Ishikawa (cell line): ENCODE results near the gene SLC12A7.

Source experiments
- CEBPB ChIP-seq: IDR thresholded peaks from 2 replicates; pipeline ENCODE4 v1.6.1; 2012
- CREB1 ChIP-seq: IDR thresholded peaks from 2 replicates; pipeline ENCODE4 v1.6.1; 2012; ENCODE audit warnings: low read depth
- EGR1 ChIP-seq: IDR thresholded peaks from 2 replicates; pipeline ENCODE4 v1.6.1; 2012
- EP300 ChIP-seq: IDR thresholded peaks from 2 replicates; pipeline ENCODE4 v1.6.1; 2012; ENCODE audit warnings: borderline replicate concordance
- FOXM1 ChIP-seq: IDR thresholded peaks from 2 replicates; pipeline ENCODE4 v1.6.1; 2012; ENCODE audit warnings: low read depth, borderline replicate concordance
- NFIC ChIP-seq: IDR thresholded peaks from 2 replicates; pipeline ENCODE4 v1.6.1; 2012
- RAD21 ChIP-seq: IDR thresholded peaks from 2 replicates; pipeline ENCODE4 v1.6.1; 2012; ENCODE audit warnings: low read depth
- TAF1 ChIP-seq: IDR thresholded peaks from 2 replicates; pipeline ENCODE4 v1.6.1; 2012; ENCODE audit warnings: low read depth, mild to moderate bottlenecking
- TCF12 ChIP-seq: IDR thresholded peaks from 2 replicates; pipeline ENCODE4 v1.6.1; 2012; ENCODE audit warnings: low read depth
- TEAD4 ChIP-seq: IDR thresholded peaks from 2 replicates; pipeline ENCODE4 v1.6.1; 2012
- YY1 ChIP-seq: IDR thresholded peaks from 2 replicates; pipeline ENCODE4 v1.6.1; 2012; ENCODE audit warnings: low read depth
- ZBTB7A ChIP-seq: IDR thresholded peaks from 2 replicates; pipeline ENCODE4 v1.6.1; 2012; ENCODE audit warnings: low read depth
- TF ChIP-seq, protein P1 (sequence below): IDR thresholded peaks from 2 replicates; pipeline ENCODE4 v1.6.1; 2012
- TF ChIP-seq, protein P2 (sequence below): IDR thresholded peaks from 2 replicates; pipeline ENCODE4 v1.6.1; 2012
- TF ChIP-seq, protein P3 (sequence below): IDR thresholded peaks from 2 replicates; pipeline ENCODE4 v1.6.1; 2012; ENCODE audit warnings: low read depth, mild to moderate bottlenecking

Gene SLC12A7

DNA sequence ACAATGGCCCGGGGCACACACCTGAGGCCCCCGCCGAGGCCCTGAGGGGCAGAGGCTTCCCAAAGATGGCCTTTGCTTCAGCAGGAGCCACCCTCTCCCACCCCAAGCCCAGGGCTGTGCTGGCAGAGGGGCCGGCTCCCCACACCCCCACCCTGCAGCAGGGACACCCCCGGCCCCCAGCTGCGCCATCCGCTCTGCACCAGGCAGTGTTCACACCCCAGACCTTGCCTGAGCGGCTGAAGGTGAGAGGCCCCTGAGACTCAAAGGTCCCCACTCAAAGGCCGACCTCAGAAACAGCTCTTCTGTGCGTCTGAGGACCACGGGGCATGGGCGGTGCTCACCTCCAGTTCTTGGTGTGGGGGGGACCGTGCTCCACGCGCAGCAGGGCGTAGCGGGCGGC is 37.6 kb downstream of the SLC12A7 start:
- TF ChIP-seq TCF12: no peak
- TF ChIP-seq EGR1: no peak
- TF ChIP-seq, protein P1, sequence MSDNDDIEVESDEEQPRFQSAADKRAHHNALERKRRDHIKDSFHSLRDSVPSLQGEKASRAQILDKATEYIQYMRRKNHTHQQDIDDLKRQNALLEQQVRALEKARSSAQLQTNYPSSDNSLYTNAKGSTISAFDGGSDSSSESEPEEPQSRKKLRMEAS: no peak
- no peak for TF ChIP-seq FOXM1
- TF ChIP-seq NFIC: no peak
- TF ChIP-seq, protein P2, sequence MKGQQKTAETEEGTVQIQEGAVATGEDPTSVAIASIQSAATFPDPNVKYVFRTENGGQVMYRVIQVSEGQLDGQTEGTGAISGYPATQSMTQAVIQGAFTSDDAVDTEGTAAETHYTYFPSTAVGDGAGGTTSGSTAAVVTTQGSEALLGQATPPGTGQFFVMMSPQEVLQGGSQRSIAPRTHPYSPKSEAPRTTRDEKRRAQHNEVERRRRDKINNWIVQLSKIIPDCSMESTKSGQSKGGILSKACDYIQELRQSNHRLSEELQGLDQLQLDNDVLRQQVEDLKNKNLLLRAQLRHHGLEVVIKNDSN: no peak
- TF ChIP-seq ZBTB7A: no peak
- TF ChIP-seq CEBPB: no peak
- TF ChIP-seq TAF1: no peak
- no peak for TF ChIP-seq YY1
- TF ChIP-seq RAD21: no peak
- no peak for TF ChIP-seq TEAD4
- TF ChIP-seq EP300: no peak
- TF ChIP-seq CREB1: no peak

DNA sequence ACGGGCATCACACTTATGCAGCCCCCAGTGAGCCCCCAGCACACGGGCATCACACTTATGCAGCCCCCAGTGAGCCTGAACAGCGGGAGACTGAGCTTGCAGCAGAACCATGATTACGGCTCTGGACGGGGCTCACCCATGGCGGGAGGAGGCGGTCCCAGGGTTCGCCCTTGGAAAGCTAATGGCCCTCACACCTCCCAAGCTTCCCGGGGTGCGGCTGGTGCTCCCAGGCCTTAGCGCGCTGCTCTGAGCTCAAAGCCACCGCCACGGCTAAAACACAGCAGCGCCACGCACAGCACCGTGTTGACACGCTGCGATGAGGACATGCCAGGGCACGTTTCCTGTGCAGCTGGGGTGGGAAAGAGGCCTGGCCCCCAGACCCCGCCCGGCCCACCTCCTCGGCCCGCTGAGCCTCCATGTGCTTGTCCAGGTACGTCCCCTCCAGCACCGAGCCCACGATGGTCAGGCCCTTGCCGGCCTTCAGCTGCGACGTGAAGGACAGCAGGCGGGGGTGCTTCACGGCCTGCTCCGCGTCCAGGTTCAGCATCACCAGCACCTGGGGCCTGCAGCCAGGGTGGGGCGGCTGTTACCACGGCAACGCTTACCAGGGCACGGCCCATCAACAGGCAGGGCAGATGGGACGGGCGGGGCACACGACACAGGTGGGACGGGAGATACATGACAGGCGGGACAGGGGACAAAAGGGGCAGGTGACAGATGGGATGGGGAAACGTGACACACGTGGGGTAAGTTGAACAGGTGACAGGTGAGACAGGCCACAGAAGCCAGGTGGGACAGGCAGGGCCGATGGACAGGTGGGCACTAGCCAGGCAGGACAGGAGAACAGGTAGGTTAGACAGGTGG is 38.4 kb downstream of the SLC12A7 start:
- TF ChIP-seq ZBTB7A (no peak), FOXM1 (no peak), TEAD4 (no peak), EP300 (no peak), CEBPB (no peak), TAF1 (no peak), NFIC (no peak), CREB1 (no peak), TCF12 (no peak), RAD21 (no peak), YY1 (no peak), EGR1 (no peak)
- TF ChIP-seq, protein P2: no peak
- TF ChIP-seq, protein P1: no peak
- TF ChIP-seq, protein P3, sequence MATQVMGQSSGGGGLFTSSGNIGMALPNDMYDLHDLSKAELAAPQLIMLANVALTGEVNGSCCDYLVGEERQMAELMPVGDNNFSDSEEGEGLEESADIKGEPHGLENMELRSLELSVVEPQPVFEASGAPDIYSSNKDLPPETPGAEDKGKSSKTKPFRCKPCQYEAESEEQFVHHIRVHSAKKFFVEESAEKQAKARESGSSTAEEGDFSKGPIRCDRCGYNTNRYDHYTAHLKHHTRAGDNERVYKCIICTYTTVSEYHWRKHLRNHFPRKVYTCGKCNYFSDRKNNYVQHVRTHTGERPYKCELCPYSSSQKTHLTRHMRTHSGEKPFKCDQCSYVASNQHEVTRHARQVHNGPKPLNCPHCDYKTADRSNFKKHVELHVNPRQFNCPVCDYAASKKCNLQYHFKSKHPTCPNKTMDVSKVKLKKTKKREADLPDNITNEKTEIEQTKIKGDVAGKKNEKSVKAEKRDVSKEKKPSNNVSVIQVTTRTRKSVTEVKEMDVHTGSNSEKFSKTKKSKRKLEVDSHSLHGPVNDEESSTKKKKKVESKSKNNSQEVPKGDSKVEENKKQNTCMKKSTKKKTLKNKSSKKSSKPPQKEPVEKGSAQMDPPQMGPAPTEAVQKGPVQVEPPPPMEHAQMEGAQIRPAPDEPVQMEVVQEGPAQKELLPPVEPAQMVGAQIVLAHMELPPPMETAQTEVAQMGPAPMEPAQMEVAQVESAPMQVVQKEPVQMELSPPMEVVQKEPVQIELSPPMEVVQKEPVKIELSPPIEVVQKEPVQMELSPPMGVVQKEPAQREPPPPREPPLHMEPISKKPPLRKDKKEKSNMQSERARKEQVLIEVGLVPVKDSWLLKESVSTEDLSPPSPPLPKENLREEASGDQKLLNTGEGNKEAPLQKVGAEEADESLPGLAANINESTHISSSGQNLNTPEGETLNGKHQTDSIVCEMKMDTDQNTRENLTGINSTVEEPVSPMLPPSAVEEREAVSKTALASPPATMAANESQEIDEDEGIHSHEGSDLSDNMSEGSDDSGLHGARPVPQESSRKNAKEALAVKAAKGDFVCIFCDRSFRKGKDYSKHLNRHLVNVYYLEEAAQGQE: no peak

DNA sequence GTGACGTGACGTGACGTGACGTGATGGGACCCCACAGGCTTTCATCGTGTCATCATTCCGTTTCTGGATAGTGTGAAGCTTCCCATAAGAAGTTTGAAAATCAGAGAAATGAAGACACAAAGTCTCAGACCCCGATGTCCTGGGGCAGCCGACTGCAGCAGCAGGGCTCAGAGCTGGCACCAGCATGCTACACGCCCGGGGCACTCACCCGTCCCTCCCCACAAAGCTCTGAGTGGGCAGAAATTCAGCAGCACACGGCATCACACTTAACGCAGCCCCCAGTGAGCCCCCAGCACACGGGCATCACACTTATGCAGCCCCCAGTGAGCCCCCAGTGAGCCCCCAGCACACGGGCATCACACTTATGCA is 42.2 kb downstream of the SLC12A7 start:
- TF ChIP-seq, protein P1: no peak
- TF ChIP-seq CEBPB: no peak
- no peak for TF ChIP-seq EGR1
- TF ChIP-seq TCF12: no peak
- TF ChIP-seq, protein P3: no peak
- TF ChIP-seq TEAD4: no peak
- TF ChIP-seq, protein P2: no peak
- no peak for TF ChIP-seq YY1
- TF ChIP-seq RAD21: no peak
- TF ChIP-seq EP300: no peak
- no peak for TF ChIP-seq ZBTB7A
- no peak for TF ChIP-seq FOXM1

DNA sequence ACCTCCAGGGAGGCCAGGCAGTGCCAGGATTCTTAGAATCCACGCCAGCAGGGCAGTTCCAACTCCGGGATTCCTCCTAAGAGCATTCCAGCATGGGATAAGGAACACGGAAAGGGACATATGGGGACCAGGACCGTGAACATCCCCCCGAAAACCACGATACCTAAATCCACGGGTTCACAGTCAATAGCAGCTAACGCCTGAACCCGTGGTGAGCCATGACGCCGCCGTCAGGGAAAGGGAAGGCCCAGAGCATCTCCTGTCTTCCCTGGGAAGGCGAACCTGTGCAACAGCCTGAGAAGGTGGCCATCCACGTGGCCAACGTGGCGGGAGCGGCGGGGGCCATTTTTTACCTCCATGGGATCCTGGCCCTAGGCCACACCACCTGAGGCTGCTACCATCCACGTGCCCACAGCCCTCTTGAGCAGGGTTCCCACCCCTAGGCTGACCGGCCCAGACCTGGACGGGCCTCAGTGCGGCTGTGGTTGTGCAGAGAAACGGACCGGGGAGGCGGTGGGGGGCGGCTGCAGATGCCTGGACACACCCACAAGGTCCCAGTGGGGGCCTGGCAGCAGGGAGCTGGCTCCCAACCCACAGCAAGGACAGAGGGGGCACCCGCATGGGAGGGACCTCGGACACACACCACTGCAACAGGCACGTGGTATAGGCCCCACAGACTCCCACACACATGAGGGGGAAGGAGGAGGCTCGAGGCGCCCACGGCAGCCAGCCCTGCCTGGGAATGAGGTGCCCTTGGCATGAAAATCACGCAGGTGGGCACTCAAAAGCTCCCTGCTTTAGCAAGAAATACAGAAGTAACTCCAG is 42.8 kb downstream of the SLC12A7 start:
- TF ChIP-seq ZBTB7A (no peak), EGR1 (no peak), TCF12 (no peak), CREB1 (no peak), TEAD4 (no peak), NFIC (no peak), EP300 (no peak), FOXM1 (no peak), CEBPB (no peak)
- TF ChIP-seq, protein P2: no peak
